Psoas muscle (tissue), 8 donors: ENCODE results near the gene E2F1. TPM values are rescaled to one million over a fixed set of nuclear protein-coding genes. Genes with fewer than 3 reads are reported as not detected.
"Not testable (repeated sequence)": the region's sequence is repeated elsewhere in the genome, so short reads cannot be mapped to it uniquely, and the experiment has no call there.

Experiments used
- ATAC-seq, 4 donors: fragments of 200-7000 bp; cut with Tn5 transposase; one replicate each; pipeline ENCODE4 v1.9.1; 2020; ENCODE audit warnings: moderate library complexity in 3 of 4, mild to moderate bottlenecking in 2 of 4
- DNase-seq, 2 donors: peaks; one replicate each; pipeline ENCODE4 v3.0.0-alpha.2; 2020
- H3K27ac ChIP-seq: fragments of 200-600 bp; one replicate; pipeline ENCODE4 v1.8.0; 2022
- H3K27me3 ChIP-seq, 3 donors: fragments of 200-600 bp in 1 of 3; one replicate each; pipeline versions ENCODE4 v1.6.1 to v1.8.0; 2013 to 2022; ENCODE audit warnings: low read length in 2 of 3, mild to moderate bottlenecking in 2 of 3, moderate library complexity in 1 of 3; ENCODE audit not compliant: insufficient read depth in 3 of 3
- H3K36me3 ChIP-seq, 2 donors: fragments of 200-600 bp in 1 of 2; one replicate each; pipeline versions ENCODE4 v1.6.1 to v1.8.0; 2013 to 2022; ENCODE audit warnings: low read depth in 1 of 2, mild to moderate bottlenecking in 1 of 2, moderate library complexity in 1 of 2; ENCODE audit not compliant: insufficient read depth in 1 of 2
- H3K4me1 ChIP-seq: fragments of 200-600 bp; one replicate; pipeline ENCODE4 v1.8.0; 2022
- H3K4me3 ChIP-seq: fragments of 200-600 bp; one replicate; pipeline ENCODE4 v1.8.0; 2022; ENCODE audit warnings: mild to moderate bottlenecking
- H3K9me3 ChIP-seq: fragments of 200-600 bp; one replicate; pipeline ENCODE4 v1.8.0; 2022
- WGBS, 3 donors: extraction: QIAGEN DNeasy Blood & Tissue Kit; methylation state at CpG; one replicate each; pipeline versions ENCODE4 v1.1.6 to v1.1.7; 2013; 5-methylcytosine and 5-hydroxymethylcytosine counted together
- intact Hi-C, 2 donors: fragments of 100-400 bp; cut with DNase I; formaldehyde crosslinking; loops; one replicate each; pipeline versions ENCODE4 v1.11.0 to v1.14.2; 2022
- polyA plus RNA-seq, 3 donors: library from polyadenylated mRNA; stranded (reverse); fragments of 200-250 nt; gene quantifications; one replicate each; pipeline ENCODE4 v1.2.3, GENCODE V29; 2013
- total RNA-seq, 4 donors: library from RNA; stranded (reverse); fragmentation: NEBNext Ultra II Directional in 2 of 4; extraction: Animal tissue kit (Norgen Biotek cat#: 25700) in 2 of 4; gene quantifications; one replicate each; pipeline versions ENCODE4 v1.2.1 to v1.2.4, GENCODE V29; 2021 to 2023
- TF ChIP-seq, protein P1 (sequence below): fragments of 200-600 bp; IDR thresholded peaks from one replicate; pipeline ENCODE4 v1.8.0; 2022; ENCODE audit warnings: antibody characterized with exemption
- donor health status: healthy with polysubstance abuse.
- donor health status: DM: no; HTN: no; CAD: no; lungs with moderate emphysema.
- donor health status: Bipolar disorder and iron deficiency.
- donor health status: healthy.
- donor health status: DM: yes; HTN: yes; CAD: no.
- donor health status: DM: no; HTN: no; CAD: no.
- donor health status: DM: no; HTN: no; CAD: no.
- donor health status: DM: yes; HTN: yes; CAD: no.

E2F1 gene
- total and polyA plus RNA-seq, 7 donors: 0.73 to 6.5 (median 0.84) TPM

DNA sequence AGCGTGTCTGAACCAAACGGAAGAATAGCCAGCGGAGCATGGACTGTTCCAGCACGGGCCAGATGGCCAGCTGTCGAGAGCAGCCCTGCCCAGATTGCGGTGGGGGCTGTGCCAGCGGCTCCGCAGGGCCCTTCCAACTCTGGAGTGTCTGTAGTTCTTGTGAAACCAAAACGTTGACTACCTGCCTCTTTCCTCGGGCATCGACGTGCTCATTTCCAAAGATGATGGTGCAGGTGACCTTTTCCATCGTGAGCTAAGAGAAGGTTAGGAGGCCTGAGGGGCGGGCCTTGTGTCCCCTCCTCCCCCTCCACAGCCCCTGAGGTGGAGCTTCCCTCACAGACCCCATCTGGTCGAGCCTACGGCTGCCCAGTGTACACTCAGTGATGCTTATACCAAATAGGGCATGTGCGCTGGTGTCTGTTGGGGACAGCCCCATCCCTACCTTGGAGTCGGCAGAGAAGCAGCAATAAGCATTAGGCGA is 36.9 kb downstream of the E2F1 start:
- Histone ChIP-seq H3K4me1 (peaks cover 32% of the 10 kb centered on the region), H3K9me3 (no peaks in the 10 kb centered on the region), H3K4me3 (no peak overlapping the region), H3K27me3 (no peaks in the 10 kb centered on the region), H3K36me3 (peaks cover 0 to 18% of the 10 kb centered on the region in 2 donors), H3K27ac (peak overlapping the region; percentile 27)
- TF ChIP-seq, protein P1, sequence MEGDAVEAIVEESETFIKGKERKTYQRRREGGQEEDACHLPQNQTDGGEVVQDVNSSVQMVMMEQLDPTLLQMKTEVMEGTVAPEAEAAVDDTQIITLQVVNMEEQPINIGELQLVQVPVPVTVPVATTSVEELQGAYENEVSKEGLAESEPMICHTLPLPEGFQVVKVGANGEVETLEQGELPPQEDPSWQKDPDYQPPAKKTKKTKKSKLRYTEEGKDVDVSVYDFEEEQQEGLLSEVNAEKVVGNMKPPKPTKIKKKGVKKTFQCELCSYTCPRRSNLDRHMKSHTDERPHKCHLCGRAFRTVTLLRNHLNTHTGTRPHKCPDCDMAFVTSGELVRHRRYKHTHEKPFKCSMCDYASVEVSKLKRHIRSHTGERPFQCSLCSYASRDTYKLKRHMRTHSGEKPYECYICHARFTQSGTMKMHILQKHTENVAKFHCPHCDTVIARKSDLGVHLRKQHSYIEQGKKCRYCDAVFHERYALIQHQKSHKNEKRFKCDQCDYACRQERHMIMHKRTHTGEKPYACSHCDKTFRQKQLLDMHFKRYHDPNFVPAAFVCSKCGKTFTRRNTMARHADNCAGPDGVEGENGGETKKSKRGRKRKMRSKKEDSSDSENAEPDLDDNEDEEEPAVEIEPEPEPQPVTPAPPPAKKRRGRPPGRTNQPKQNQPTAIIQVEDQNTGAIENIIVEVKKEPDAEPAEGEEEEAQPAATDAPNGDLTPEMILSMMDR: no peak
- intact Hi-C loops: no loop called here
- ATAC-seq (peak; percentile 82 to 86 (median 84)), DNase-seq (peak; percentile 77 to 86)
- 22 to 30% (median 24%) methylated on average over 19 of the region's 19 CpGs for WGBS, 3 donors

DNA sequence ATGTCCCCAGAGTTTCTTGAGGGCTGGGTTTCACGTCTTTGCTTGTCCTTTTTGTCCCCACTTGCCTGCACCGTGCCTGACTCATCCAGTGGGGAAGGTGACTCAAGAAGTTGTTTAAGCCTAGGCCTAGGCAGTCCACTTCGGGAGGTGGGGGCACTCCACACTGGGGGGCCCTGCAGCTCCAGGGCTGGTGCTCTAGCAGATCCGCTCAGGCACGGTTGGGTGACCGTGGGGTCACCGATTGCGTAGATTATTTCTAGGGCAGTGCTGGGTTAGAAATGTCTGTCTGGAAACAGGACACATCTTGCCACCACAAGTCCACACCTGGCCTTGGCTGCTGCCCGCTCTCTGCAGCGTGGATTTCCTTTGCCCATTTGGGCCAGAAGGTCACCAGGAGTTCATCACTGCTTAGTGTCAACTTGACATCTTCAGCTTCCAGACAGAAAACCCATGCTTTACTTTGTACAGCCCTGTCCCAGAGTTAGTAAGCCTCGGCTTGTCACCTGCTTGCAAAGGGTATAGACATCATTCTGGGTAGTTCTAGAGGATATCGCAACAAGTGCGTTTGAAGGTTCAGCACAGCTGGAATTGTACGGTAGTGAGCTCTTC is 37.7 kb downstream of the E2F1 start:
- Histone ChIP-seq H3K36me3 (peaks cover 0 to 23% of the 10 kb centered on the region in 2 donors), H3K4me3 (no peak overlapping the region), H3K9me3 (no peaks in the 10 kb centered on the region), H3K27me3 (no peaks in the 10 kb centered on the region), H3K27ac (peak overlapping the region; percentile 23), H3K4me1 (peaks cover 28% of the 10 kb centered on the region)
- intact Hi-C loops: no loop called here
- TF ChIP-seq, protein P1: no peak
- WGBS, 3 donors: 39 to 61% (median 49%) methylated on average over 14 of the region's 14 CpGs
- ATAC-seq (peak; percentile 29 to 51 (median 43)), DNase-seq (no peak)

DNA sequence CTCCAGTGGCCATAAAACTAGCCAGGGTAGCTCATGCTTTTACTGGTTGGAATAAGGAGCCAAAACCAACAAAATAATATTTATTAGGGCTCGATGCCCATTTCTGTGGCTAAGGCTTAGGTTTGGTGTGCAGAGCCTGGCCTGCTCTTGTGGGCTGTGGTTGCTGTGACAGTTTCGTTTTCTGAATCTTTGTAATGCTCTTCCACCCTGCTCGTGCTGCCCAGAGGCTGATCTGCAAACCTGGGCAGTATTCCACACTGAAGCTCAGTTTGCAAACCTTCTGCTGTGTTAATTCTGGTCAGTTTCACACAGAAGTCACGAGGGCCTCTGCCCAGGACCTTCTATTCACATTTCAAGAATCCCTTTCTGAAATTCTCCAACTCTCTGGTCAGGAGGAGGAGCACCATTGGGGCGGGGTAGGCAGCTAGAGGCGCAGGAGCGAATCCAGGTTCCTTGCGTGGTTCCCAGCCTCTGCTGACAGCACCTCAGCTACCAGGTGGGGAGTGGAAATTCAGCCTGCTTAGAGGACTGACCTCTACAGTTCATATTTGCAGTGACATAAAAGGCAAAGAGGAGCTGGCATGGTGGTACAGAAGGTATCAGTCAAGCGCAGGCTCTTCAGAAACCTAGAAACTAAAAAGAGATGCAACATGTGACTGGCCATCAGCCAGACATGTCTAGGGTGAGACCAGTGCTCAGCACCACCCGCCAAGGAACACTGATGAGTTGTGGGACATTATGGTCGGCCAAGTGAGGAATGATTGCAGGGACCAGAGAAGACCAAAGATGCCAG is 38.4 kb downstream of the E2F1 start:
- Histone ChIP-seq H3K9me3 (no peaks in the 10 kb centered on the region), H3K36me3 (peaks cover 0 to 27% of the 10 kb centered on the region in 2 donors), H3K27ac (no peak overlapping the region), H3K4me3 (no peak overlapping the region), H3K4me1 (peaks cover 28% of the 10 kb centered on the region), H3K27me3 (no peaks in the 10 kb centered on the region)
- intact Hi-C loops: no loop called here
- ATAC-seq: peak in 3 of 4 donors; percentile 1 to 22 (median 12)
- no peak for DNase-seq
- WGBS, 3 donors: 63 to 86% (median 69%) methylated on average over 11 of the region's 11 CpGs
- TF ChIP-seq, protein P1: no peak

DNA sequence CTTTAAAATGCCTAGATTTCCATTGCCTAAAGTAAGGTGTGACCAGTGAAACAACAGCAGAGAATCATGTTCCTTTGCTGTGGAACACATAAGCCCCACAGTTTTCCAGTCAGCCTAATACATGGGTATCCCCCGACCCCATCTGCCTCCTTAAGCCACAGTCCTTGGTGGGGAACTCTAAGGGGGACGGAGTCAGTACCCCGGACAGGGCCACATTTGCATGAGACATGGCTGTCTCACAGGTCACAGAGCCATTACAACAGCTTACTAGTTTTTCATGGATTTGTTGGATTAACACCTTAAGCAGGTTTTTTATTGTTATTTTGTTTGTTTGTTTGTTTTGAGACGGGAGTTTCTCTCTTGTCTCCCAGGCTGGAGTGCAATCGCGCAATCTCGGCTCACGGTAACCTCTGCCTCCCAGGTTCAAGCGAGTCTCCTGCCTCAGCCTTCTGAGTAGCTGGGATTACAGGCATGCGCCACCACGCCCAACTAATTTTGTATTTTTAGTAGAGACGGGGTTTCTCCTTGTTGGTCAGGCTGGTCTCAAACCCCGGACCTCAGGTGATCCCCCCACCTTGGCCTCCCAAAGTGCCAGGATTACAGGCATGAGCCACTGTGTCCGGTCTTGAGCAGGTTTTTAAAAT is 39.1 kb downstream of the E2F1 start:
- H3K27me3 ChIP-seq, H3K4me3 ChIP-seq, ATAC-seq, H3K27ac ChIP-seq, intact Hi-C loops, DNase-seq, H3K9me3 ChIP-seq: not testable (repeated sequence)
- WGBS, 3 donors: 80 to 91% (median 83%) methylated on average over 14 of the region's 14 CpGs
- peaks cover 0 to 34% of the 10 kb centered on the region in 2 donors for H3K36me3 ChIP-seq
- H3K4me1 ChIP-seq: peaks cover 28% of the 10 kb centered on the region

DNA sequence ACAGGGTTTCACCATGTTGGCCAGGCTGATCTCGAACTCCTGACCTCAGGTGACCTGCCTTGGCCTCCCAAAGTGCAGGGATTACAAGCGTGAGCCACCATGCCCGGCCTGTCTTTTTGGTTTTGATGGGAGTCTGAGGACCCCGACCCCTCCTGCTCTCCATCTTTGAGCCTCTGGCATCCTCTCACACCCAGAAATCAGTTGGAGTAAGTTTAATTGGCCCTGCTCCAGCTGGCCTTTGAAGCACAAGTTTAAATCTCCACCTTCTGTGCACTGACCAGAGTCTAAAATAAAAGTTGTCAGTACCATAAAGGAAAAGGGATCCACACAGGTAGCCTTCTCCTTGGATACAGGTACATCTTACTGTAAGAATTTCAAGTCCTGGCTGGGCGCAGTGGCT is 40.0 kb downstream of the E2F1 start:
- Histone ChIP-seq H3K9me3 (no peaks in the 10 kb centered on the region), H3K4me1 (peaks cover 28% of the 10 kb centered on the region), H3K27me3 (no peaks in the 10 kb centered on the region), H3K36me3 (peaks cover 2 to 40% of the 10 kb centered on the region in 2 donors), H3K4me3 (no peak overlapping the region), H3K27ac (no peak overlapping the region)
- intact Hi-C loops: no loop called here
- WGBS, 3 donors: 83 to 92% (median 90%) methylated on average over 5 of the region's 5 CpGs
- no peak for DNase-seq
- TF ChIP-seq, protein P1: no peak
- ATAC-seq: no peak
